ENCODE results near the gene TRAPPC6A.
A peak's percentile ranks its signal among the peaks of the same experiment; 100 is the strongest.

Gene TRAPPC6A

DNA sequence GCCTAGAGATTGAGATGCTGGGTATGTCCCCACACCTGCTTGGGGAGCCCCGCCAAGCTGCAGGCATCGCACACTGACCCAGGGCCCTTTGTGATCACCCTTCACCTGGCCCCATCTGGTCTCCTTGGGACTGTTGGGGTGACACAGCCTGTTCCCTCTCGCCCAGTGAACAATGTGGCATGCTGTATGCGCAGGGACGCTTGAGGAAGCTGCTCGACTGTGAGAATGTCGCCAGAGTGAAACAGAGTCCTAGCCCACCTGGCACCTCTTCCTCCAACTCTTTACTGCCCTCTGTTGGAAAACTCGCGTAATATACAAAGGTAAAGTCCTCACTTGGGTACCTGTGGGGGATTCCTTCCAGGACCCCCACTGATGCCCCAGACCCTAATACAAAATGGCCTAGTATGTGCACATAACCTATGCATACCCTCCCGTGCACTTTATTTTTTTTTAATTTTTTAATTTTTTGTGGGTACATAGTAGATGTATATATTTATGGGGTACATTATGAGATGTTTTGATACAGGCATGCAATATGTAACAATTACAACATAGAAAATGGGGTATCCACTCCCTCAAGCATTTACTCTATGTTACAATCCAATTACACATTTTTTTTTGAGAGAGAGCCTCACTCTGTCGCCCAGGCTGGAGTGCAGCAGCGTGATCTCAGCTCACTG lies 9.5 kb upstream of the TRAPPC6A start:
- no peak for DNase-seq (ENCODE audit: low read depth, low spot score)

DNA sequence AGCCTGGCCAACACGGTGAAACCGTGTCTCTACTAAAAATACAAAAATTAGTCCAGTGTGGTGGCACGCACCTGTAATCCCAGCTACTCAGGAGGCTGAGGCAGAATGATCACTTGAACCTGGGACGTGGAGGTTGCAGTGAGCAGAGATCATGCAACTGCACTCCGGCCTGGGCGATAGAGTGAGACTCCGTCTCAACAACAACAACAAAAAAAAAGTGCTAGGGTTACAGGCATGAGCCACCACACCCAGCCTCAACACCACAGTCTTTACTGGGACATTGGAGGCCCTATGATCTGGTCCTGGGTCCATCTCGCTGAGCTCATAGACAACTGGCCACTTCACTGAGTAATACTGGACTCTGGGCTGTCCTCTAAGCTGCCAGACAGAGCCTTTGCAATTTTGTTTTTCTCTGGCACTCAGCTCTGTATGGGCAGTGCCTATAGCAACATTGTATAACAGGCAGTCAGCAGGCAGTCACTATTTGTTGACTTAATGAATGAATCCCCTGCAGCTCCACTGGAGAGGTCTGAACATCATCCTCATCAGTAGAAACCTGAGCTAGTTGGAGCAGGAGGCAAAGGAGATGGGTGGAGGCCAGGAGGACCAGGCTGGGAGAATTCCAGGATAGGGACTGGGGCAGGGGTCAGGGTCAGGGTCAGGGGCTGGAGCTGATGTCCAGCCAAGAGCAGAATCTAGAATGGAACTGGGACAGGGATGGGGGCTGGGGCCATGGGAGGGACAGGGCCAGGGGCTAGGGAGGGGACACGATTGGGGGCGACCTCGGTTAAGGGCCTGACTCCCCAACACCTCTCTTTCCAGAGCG lies 8.7 kb upstream of the TRAPPC6A start:
- DNase-seq (ENCODE audit: low read depth, low spot score): no peak
- H3K27ac ChIP-seq: no peak overlapping the region

More for the DNA sequence above, 9.5 kb upstream of the TRAPPC6A start:
- no peak overlapping the region for H3K27ac ChIP-seq

- no peak for DNase-seq (ENCODE audit: low read depth, low spot score)
- H3K27ac ChIP-seq: no peak overlapping the region
These were observed 6.1 kb upstream of the TRAPPC6A start for GRCh38 chr19:45184115-45184514.

GRCh38 chr19:45182758-45183157 lies 4.7 kb upstream of the TRAPPC6A start:
- H3K27ac ChIP-seq: no peak overlapping the region
- DNase-seq (ENCODE audit: low read depth, low spot score): no peak

DNA sequence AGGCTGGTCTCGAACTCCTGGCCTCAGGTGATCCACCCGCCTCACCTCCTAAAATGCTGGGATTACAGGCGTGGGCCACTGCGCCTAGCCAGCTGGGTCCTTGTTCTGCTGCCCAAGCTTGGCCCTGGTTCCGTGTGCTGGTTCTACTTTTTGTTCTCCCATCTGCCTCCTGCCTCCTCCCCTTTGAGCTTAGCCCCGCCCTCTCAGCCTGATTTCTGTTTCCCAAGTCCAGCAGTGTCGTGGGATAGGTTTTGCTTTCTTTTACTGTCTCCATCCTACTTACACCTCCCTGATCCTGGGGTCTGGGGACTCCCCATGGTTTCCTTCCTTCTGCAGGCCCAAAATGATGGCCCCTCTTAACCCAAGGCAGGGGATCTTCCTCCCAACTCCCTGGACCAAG lies 2.9 kb upstream of the TRAPPC6A start:
- H3K27ac ChIP-seq: no peak overlapping the region
- no peak for DNase-seq (ENCODE audit: low read depth, low spot score)

DNA sequence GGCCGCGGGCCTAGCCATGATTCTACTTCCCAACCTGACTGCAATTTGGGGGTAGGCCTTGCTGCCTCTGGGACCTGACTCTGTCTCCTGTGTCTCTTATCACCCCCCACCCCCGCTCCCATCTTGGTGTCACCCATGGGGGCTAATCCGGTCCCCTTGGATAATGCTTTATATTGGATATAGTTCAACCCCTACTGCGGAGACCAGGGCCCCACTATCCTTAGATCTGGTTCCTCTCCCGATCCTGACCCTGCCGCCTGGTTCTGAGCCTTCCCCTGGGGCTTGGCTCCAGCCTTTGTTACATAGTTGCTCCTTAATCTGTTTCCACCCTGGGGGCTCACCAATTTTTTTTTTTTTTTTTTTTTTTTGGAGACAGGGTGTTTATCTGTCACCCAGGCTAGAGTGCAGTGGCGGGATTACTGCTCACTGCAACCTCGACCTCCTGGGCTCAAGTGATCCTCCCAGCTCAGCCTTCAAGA lies 1.9 kb upstream of the TRAPPC6A start:
- peak overlapping the region; percentile 99 for H3K27ac ChIP-seq
- DNase-seq (ENCODE audit: low read depth, low spot score): no peak

- peak overlapping the region; percentile 99 for H3K27ac ChIP-seq
- DNase-seq (ENCODE audit: low read depth, low spot score): no peak
These were observed 1.2 kb upstream of the TRAPPC6A start for GRCh38 chr19:45179072-45179891.

- peak; percentile 100 for DNase-seq (ENCODE audit: low read depth, low spot score)
These were observed 430 bp upstream of the TRAPPC6A start, which contains the start of gene BLOC1S3 for GRCh38 chr19:45178262-45179071. Gene BLOC1S3 (plus strand): TSS chr19:45178784. CDS start chr19:45179297, 513 bp downstream.

GRCh38 chr19:45175515-45176345 lies 2.3 kb downstream of the TRAPPC6A start:
- DNase-seq (ENCODE audit: low read depth, low spot score): no peak
- H3K27ac ChIP-seq: peak overlapping the region; percentile 99

More at GRCh38 chr19:45178262-45179071, 430 bp upstream of the TRAPPC6A start, which contains the start of gene BLOC1S3:
- H3K27ac ChIP-seq: peak within 1 kb of the TSS; percentile 99

DNA sequence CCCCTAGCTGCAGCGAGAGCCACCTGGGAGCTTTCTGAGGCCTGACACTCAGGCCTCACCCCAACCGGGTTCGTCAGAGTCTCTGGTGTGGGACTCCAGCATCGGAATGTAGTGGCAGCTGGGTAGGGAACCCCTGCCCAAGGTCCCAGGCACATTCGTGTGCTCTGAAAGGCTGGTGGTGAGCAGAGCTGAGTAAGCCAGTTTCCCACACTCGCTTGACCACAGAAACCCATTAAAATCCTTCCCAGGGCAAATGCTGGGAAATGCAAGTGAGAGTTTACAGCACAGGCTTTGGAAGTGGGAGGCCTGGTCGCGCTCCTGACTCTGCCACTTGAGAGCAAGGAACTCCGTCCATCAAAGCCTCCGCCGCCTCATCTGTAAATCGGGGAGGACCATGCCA lies 4.2 kb downstream of the TRAPPC6A start:
- no peak for DNase-seq (ENCODE audit: low read depth, low spot score)
- no peak overlapping the region for H3K27ac ChIP-seq

DNA sequence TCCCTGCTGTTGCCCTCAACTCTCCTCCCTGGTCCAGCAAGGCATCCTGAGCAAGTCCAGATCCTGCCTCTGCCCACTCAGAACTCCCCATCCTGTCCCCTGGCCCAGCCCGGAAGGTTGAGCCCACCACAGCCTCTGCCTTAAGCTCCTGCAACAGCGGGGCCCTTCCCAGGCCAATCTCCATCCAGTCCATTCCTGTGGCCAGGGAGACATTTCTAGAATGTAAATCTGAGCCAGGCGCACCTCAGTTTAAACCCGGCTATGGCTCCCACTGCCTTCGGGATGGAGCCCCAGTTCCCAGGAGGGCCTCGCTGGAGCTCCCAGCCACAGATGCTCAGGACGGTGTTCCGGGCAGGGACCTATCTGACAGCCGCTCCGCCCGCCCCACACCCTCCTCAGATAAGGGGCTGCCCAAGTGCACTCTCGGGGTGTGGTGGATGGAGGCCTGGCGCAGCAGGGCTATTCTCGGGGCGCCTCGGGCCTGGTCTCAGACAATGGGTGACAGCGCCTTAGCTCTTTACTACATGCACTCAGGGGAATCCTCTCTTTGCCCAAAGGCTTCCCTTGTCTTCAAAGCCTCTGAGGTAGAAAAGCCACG lies 5.3 kb downstream of the TRAPPC6A start:
- no peak for DNase-seq (ENCODE audit: low read depth, low spot score)

GRCh38 chr19:45172173-45172572 lies 5.9 kb downstream of the TRAPPC6A start:
- no peak for DNase-seq (ENCODE audit: low read depth, low spot score)
- no peak overlapping the region for H3K27ac ChIP-seq

More for the DNA sequence above, 5.3 kb downstream of the TRAPPC6A start:
- no peak overlapping the region for H3K27ac ChIP-seq

GRCh38 chr19:45171211-45171623 lies 6.8 kb downstream of the TRAPPC6A start:
- DNase-seq (ENCODE audit: low read depth, low spot score): no peak
- peak overlapping the region; percentile 3 for H3K27ac ChIP-seq

GRCh38 chr19:45170146-45171106 lies 7.6 kb downstream of the TRAPPC6A start:
- no peak for DNase-seq (ENCODE audit: low read depth, low spot score)
- H3K27ac ChIP-seq: peak overlapping the region; percentile 3

GRCh38 chr19:45169602-45170001 lies 8.4 kb downstream of the TRAPPC6A start:
- H3K27ac ChIP-seq: no peak overlapping the region
- DNase-seq (ENCODE audit: low read depth, low spot score): no peak

DNA sequence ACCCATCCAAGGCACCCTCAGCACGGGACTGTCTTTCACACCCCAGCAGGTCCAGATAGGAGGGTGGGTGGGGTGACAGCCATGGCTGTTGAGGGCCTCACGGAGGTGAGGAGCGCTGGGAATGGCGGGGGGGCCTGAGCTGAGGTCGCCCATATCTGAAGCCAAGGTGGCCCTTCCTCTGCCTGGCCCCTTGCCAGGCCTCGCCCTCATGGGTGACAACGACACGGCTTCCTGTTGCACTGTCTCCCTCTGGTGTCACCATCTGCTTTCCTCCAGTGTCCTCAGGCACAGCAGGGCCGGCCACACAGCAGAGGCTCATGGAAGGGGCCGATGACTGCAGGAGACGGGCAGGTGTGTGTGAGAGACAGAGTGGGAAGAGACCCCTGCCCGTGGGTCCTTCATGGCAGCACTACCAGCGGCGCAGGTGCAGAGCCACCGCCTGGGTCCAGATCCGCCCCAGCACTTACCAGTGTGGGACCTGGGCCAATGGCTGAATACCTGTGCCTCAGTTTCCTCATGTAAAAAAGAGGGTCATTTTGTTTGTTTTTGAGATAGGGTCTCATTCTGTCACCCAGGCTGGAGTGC lies 9.2 kb downstream of the TRAPPC6A start:
- no peak overlapping the region for H3K27ac ChIP-seq
- DNase-seq (ENCODE audit: low read depth, low spot score): no peak

DNA sequence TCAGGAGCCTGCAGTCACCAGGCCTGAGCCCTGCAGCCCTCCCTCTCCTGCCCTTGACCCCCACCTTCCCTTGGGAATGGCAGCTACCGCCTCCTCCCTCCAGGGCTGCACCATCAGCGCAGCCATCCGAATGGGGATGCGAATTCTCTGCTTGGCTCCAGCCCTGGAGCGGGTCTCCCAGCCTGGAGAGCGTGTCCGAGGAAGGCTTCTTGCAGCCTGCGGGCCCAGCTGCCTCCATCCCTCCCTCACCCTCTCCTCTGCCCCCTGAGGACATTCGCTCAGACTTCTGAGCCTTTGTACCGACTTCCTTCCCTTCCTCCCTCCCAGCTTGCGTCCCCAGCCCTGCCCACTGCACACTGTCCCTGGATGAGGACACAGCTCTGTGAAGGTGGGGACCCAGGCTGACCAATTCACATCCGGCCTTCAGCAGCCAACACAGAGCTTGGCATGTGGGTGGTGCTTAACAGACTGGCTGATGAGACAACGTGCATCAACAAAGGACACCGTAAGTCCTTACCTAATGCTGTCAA lies 11.2 kb downstream of the TRAPPC6A start:
- DNase-seq (ENCODE audit: low read depth, low spot score): no peak
- H3K27ac ChIP-seq: no peak overlapping the region
